GOT3 (cell line): ENCODE measurements around the gene KIAA0825.

Experiments
- DNase-seq: peaks from one replicate; lab custom pipeline; 2025; ENCODE audit warnings: mixed read lengths; lab: John Stamatoyannopoulos, UW

The KIAA0825 gene

DNA sequence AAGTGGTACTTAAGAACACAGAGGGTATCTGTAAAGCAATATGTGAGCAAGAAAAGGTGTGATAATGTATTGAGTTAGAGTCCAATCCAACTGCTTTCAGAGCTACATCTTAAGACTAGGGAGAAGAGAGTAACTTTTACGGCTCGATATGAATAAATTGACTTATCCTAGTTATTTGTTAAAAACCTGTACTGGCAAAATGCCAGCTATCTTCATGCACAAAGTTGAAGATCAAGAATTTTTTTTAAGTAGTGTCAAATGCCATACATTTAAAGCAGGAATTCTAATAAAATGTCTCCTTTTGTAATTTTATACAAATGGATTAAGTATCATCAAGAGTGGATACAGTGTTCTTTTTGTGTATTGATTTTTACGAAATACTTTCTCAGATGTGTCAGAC is 305.2 kb downstream of the KIAA0825 start:
- no peak for DNase-seq

GRCh38 chr5:94312298-94312697 is 306.1 kb downstream of the KIAA0825 start:
- DNase-seq = no peak

GRCh38 chr5:94310833-94311232 is 307.6 kb downstream of the KIAA0825 start:
- DNase-seq = no peak

GRCh38 chr5:94309141-94309540 is 309.3 kb downstream of the KIAA0825 start:
- DNase-seq = no peak

- no peak for DNase-seq
Measured at GRCh38 chr5:94308442-94308841, 310.0 kb downstream of the KIAA0825 start.

GRCh38 chr5:94304146-94304545 is 314.3 kb downstream of the KIAA0825 start:
- DNase-seq = no peak

GRCh38 chr5:94288937-94289336 is 329.5 kb downstream of the KIAA0825 start:
- DNase-seq = no peak

DNA sequence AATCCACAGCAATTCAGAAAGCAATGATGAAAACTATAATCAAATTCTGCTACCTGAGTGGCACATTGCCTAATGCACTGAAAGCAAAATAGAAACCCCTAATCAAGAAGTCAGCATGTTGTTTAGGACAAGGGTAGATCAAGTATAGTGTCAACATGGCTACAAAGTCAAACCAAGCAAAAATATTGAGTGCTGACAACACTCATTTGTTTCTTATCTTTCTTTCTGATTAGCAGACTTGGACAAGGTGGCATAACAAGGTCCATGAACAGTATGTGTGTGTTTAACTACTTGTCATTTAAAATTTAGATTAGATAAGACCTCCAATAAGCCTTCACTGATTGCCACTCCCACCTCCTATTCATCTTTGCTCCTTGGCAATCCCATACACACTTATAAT is 332.4 kb downstream of the KIAA0825 start:
- no peak for DNase-seq

DNA sequence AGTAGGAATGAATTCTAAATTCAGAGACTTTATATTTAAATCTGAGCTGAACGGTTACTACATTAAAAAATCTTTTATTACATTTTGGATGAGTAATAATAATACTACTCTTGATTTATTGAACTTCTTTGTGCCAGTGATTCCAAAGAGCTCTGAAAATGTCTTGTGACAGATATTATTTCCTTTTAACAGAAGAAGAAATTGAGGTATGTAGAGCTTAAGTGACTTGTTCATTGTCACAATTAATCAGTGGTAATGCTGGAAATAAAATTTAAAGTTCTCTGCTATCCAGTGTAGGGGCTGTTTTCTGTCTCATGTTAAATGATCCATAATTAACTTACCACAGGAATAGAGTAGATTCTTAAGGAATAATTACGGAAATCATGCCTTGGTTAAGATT is 335.3 kb downstream of the KIAA0825 start:
- no peak for DNase-seq

DNA sequence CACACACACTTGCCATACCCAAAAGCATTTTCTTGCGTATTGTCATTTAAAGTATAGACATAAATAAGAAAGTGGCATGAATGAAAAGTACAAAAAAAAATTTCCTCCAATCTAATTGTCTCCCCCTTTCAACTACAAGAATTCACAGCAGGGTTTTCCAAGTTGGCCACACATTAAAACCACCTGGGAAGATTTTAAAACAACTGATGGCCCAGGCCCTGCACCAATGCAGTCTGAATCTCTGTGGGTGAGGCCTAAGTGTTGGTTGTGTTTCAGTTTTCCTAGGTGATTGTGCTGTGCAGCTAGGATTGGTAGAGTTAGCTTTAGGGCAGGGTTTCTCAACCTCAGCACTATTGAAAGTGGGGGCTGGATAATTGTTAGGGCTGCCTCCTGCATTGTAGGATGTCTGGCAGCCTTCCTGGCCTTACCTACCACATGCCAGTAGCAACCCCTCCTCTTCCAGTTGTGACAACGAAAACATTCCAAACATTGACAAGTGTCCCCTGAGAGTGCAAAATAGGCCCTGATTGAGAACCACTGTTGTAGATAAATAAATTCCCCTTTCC is 337.1 kb downstream of the KIAA0825 start:
- DNase-seq = no peak

DNA sequence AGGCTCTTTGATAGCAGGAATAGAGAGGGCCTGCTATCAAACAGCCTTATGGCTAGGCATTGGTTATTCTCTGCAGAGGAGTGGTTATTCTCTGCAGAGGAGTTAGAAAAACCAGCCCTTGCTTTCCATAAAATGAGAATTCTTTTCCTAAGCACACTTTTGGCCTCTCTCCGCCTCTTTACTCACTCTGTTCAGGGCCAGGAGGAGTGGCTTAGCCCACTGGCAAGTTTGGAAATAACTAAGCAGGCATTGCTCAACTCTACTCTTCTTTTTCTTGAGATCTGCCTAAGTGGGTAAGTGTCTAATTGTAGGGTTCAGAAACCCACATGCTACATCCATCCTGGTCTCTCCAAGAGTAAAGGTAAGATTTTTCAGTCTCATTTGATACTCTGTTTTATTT is 341.7 kb downstream of the KIAA0825 start:
- no peak for DNase-seq

- DNase-seq = no peak
Measured at GRCh38 chr5:94276048-94276447, 342.4 kb downstream of the KIAA0825 start.

- no peak for DNase-seq
Measured at GRCh38 chr5:94274707-94275106, 343.7 kb downstream of the KIAA0825 start.

- DNase-seq = no peak
Measured at GRCh38 chr5:94268226-94268625, 350.2 kb downstream of the KIAA0825 start.

DNA sequence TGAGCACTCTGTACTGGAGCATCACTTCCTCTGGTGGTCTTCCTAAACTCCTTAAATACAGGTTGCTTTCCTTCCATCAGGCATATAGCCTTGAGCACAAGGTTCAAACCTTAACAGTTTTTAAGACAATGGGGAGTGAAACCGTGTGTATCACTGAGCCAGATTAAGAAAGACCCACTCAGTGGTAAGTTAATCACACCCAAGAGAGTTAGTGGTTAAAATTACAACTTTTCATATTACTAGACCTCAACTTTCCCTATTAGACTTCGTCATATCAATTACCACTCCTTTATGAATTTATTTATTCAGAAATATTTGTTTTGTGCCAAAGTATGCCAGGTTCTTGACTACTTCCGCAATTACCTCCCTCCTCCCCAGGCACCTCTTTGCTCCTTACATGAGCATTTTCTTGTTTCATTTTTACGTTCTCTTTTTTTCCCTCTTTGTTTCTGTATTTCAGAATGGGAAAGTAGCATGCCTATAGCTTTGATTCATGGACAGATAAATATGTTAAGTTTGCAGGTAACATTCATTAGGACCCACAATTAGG is 351.0 kb downstream of the KIAA0825 start:
- DNase-seq = no peak

- DNase-seq = no peak
Measured at GRCh38 chr5:94266170-94266569, 352.2 kb downstream of the KIAA0825 start.

- no peak for DNase-seq
Measured at GRCh38 chr5:94263068-94263467, 355.3 kb downstream of the KIAA0825 start.

DNA sequence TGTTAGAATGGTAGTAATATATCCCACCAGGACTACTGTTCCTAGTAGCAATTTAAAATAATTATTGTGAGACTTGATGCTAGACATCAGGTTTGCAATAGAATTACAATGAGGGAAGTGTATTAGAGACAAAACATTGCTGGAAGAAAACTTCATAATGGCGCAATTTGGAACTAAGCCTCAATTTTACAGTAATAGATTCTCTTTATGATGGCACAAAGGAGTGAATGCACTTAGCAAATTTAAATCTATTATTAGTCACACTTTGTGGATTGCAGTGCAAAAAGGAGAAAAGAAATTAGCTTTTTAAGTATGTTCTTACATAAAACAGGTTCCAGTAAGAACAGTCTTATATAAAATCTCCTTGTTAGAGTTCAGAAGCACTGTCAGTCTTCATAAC is 358.3 kb downstream of the KIAA0825 start:
- no peak for DNase-seq

- DNase-seq = no peak
Measured at GRCh38 chr5:94254214-94254613, 364.2 kb downstream of the KIAA0825 start.

- no peak for DNase-seq
Measured at GRCh38 chr5:94250985-94251384, 367.4 kb downstream of the KIAA0825 start.

- no peak for DNase-seq
Measured at GRCh38 chr5:94249430-94249829, 369.0 kb downstream of the KIAA0825 start.

- no peak for DNase-seq
Measured at GRCh38 chr5:94248175-94248875, 370.1 kb downstream of the KIAA0825 start.

DNA sequence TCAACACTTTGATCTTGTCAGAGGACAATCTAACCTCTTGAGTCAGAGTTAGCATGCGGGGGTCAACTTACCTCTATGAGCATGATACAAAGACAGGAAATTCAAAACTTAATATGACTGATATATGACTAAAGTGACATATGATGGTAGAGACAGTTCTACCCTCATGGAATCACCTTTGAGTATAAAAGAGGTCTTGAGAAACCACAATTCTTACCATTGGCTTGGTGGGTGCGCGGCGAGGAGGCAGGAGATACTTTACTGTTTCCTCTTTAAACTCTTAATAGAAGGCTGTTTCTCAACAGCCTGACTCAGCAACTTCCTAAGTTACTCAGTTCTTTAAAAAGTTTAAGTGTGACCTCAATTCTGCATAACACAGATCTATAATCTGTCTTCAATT is 372.8 kb downstream of the KIAA0825 start:
- DNase-seq = no peak

DNA sequence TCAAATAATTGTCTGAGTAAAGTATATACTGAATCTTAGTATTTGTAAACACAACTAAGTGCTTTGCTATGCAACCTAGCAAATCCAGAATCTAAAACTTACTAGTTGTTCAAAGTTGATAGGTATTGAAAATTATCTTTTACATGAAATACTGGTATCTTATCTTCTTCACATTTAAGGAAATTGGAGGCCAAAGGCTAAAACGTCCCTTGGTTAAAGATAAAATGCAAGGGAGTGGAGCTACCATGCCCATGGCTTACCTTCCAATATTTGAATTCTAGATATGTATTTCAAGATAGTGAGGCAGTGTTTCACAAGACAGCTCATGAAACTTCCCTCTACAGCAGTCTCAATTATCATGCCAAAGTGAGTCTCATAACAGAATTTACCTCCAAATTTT is 373.5 kb downstream of the KIAA0825 start:
- no peak for DNase-seq
